Measurements from ENCODE around the gene ENTPD5.
"Not testable (repeated sequence)": the region's sequence is repeated elsewhere in the genome, so short reads cannot be mapped to it uniquely, and the experiment has no call there.

Gene ENTPD5

GRCh38 chr14:74029136-74029535 lies 10.0 kb upstream of the ENTPD5 start:
- H3K36me3 Mint-ChIP-seq (ENCODE audit: insufficient read depth) = no peaks in the 10 kb centered on the region
- DNase-seq (ENCODE audit: low spot score in 2 of 2) (no peak), ATAC-seq (replicated peaks; ENCODE audit: extremely low read depth, poor library complexity, severe bottlenecking) (no peak)
- no peaks in the 10 kb centered on the region for H3K4me1 Mint-ChIP-seq
- H3K9me3 Mint-ChIP-seq = no peaks in the 10 kb centered on the region
- no peak overlapping the region for H3K4me3 Mint-ChIP-seq
- H3K27me3 Mint-ChIP-seq = no peaks in the 10 kb centered on the region
- no peak overlapping the region for H3K27ac Mint-ChIP-seq (ENCODE audit: low read depth)

- no peaks in the 10 kb centered on the region for H3K27me3 Mint-ChIP-seq
- no peak overlapping the region for H3K4me3 Mint-ChIP-seq
- H3K27ac Mint-ChIP-seq (ENCODE audit: low read depth) = no peak overlapping the region
- H3K9me3 Mint-ChIP-seq = no peaks in the 10 kb centered on the region
- H3K4me1 Mint-ChIP-seq = peaks cover 11% of the 10 kb centered on the region
- H3K36me3 Mint-ChIP-seq (ENCODE audit: insufficient read depth) = peaks cover 11% of the 10 kb centered on the region
- DNase-seq (ENCODE audit: low spot score in 2 of 2) = no peak
- ATAC-seq (replicated peaks; ENCODE audit: extremely low read depth, poor library complexity, severe bottlenecking) = no peak
These were observed 3.3 kb upstream of the ENTPD5 start for GRCh38 chr14:74022346-74022745.

GRCh38 chr14:74019408-74020137 lies 485 bp upstream of the ENTPD5 start:
- Mint-ChIP-seq H3K36me3 (ENCODE audit: insufficient read depth) (peaks cover 11% of the 10 kb centered on the region), H3K9me3 (no peaks in the 10 kb centered on the region), H3K27ac (ENCODE audit: low read depth) (peak overlapping the region; percentile 96), H3K27me3 (no peaks in the 10 kb centered on the region), H3K4me3 (peak overlapping the region; percentile 85), H3K4me1 (peaks cover 11% of the 10 kb centered on the region)
- DNase-seq (ENCODE audit: low spot score in 2 of 2) (no peak), ATAC-seq (replicated peaks; ENCODE audit: extremely low read depth, poor library complexity, severe bottlenecking) (no peak)

GRCh38 chr14:74018174-74018585 lies 908 bp downstream of the ENTPD5 start:
- peaks cover 11% of the 10 kb centered on the region for H3K36me3 Mint-ChIP-seq (ENCODE audit: insufficient read depth)
- no peaks in the 10 kb centered on the region for H3K27me3 Mint-ChIP-seq
- no peaks in the 10 kb centered on the region for H3K9me3 Mint-ChIP-seq
- peaks cover 11% of the 10 kb centered on the region for H3K4me1 Mint-ChIP-seq
- peak; percentile 38 for ATAC-seq (replicated peaks; ENCODE audit: extremely low read depth, poor library complexity, severe bottlenecking)
- peak overlapping the region; percentile 96 for H3K27ac Mint-ChIP-seq (ENCODE audit: low read depth)
- no peak for DNase-seq (ENCODE audit: low spot score in 2 of 2)
- H3K4me3 Mint-ChIP-seq = peak overlapping the region; percentile 85

- Mint-ChIP-seq H3K27ac (ENCODE audit: low read depth) (no peak overlapping the region), H3K9me3 (no peaks in the 10 kb centered on the region), H3K27me3 (no peaks in the 10 kb centered on the region), H3K4me3 (no peak overlapping the region), H3K36me3 (ENCODE audit: insufficient read depth) (peaks cover 11% of the 10 kb centered on the region), H3K4me1 (peaks cover 11% of the 10 kb centered on the region)
- DNase-seq (ENCODE audit: low spot score in 2 of 2) = no peak
- ATAC-seq (replicated peaks; ENCODE audit: extremely low read depth, poor library complexity, severe bottlenecking) = no peak
These were observed 3.1 kb downstream of the ENTPD5 start for GRCh38 chr14:74015963-74016362.

- Mint-ChIP-seq H3K27ac (ENCODE audit: low read depth) (no peak overlapping the region), H3K4me1 (peaks cover 11% of the 10 kb centered on the region), H3K9me3 (no peaks in the 10 kb centered on the region), H3K36me3 (ENCODE audit: insufficient read depth) (peaks cover 12% of the 10 kb centered on the region), H3K27me3 (no peaks in the 10 kb centered on the region), H3K4me3 (no peak overlapping the region)
- DNase-seq (ENCODE audit: low spot score in 2 of 2) (no peak), ATAC-seq (replicated peaks; ENCODE audit: extremely low read depth, poor library complexity, severe bottlenecking) (no peak)
These were observed 3.9 kb downstream of the ENTPD5 start for GRCh38 chr14:74015176-74015575.

GRCh38 chr14:74014299-74014698 lies 4.8 kb downstream of the ENTPD5 start:
- Mint-ChIP-seq H3K4me1 (peaks cover 7% of the 10 kb centered on the region), H3K4me3 (no peak overlapping the region), H3K9me3 (no peaks in the 10 kb centered on the region), H3K36me3 (ENCODE audit: insufficient read depth) (peaks cover 16% of the 10 kb centered on the region), H3K27ac (ENCODE audit: low read depth) (no peak overlapping the region), H3K27me3 (no peaks in the 10 kb centered on the region)
- DNase-seq (ENCODE audit: low spot score in 2 of 2) = no peak
- ATAC-seq (replicated peaks; ENCODE audit: extremely low read depth, poor library complexity, severe bottlenecking) = no peak

- no peaks in the 10 kb centered on the region for H3K9me3 Mint-ChIP-seq
- ATAC-seq (replicated peaks; ENCODE audit: extremely low read depth, poor library complexity, severe bottlenecking) (no peak), DNase-seq (ENCODE audit: low spot score in 2 of 2) (no peak)
- H3K4me1 Mint-ChIP-seq = no peaks in the 10 kb centered on the region
- H3K4me3 Mint-ChIP-seq = no peak overlapping the region
- H3K27me3 Mint-ChIP-seq = no peaks in the 10 kb centered on the region
- H3K27ac Mint-ChIP-seq (ENCODE audit: low read depth) = no peak overlapping the region
- peaks cover 21% of the 10 kb centered on the region for H3K36me3 Mint-ChIP-seq (ENCODE audit: insufficient read depth)
These were observed 10.1 kb downstream of the ENTPD5 start for GRCh38 chr14:74008843-74009499.

- peaks cover 26% of the 10 kb centered on the region for H3K36me3 Mint-ChIP-seq (ENCODE audit: insufficient read depth)
- not testable (repeated sequence) for H3K27ac Mint-ChIP-seq (ENCODE audit: low read depth); DNase-seq (ENCODE audit: low spot score in 2 of 2)
These were observed 13.4 kb downstream of the ENTPD5 start for GRCh38 chr14:74005664-74006063.

GRCh38 chr14:73998726-73999125 lies 20.4 kb downstream of the ENTPD5 start:
- no peak for ATAC-seq (replicated peaks; ENCODE audit: extremely low read depth, poor library complexity, severe bottlenecking)

More at GRCh38 chr14:74005664-74006063, 13.4 kb downstream of the ENTPD5 start:
- ATAC-seq (replicated peaks; ENCODE audit: extremely low read depth, poor library complexity, severe bottlenecking); H3K9me3 Mint-ChIP-seq; H3K4me1 Mint-ChIP-seq; H3K27me3 Mint-ChIP-seq; H3K4me3 Mint-ChIP-seq: not testable (repeated sequence)

GRCh38 chr14:73997944-73998447 lies 21.1 kb downstream of the ENTPD5 start:
- peaks cover 5% of the 10 kb centered on the region for H3K36me3 Mint-ChIP-seq (ENCODE audit: insufficient read depth)
- no peaks in the 10 kb centered on the region for H3K27me3 Mint-ChIP-seq
- ATAC-seq (replicated peaks; ENCODE audit: extremely low read depth, poor library complexity, severe bottlenecking) (no peak), DNase-seq (ENCODE audit: low spot score in 2 of 2) (no peak)
- H3K27ac Mint-ChIP-seq (ENCODE audit: low read depth) = no peak overlapping the region
- no peak overlapping the region for H3K4me3 Mint-ChIP-seq
- H3K9me3 Mint-ChIP-seq = no peaks in the 10 kb centered on the region
- H3K4me1 Mint-ChIP-seq = no peaks in the 10 kb centered on the region

More at GRCh38 chr14:73998726-73999125, 20.4 kb downstream of the ENTPD5 start:
- Mint-ChIP-seq H3K27me3 (no peaks in the 10 kb centered on the region), H3K9me3 (no peaks in the 10 kb centered on the region), H3K36me3 (ENCODE audit: insufficient read depth) (peaks cover 11% of the 10 kb centered on the region), H3K27ac (ENCODE audit: low read depth) (no peak overlapping the region), H3K4me1 (no peaks in the 10 kb centered on the region), H3K4me3 (no peak overlapping the region)
- no peak for DNase-seq (ENCODE audit: low spot score in 2 of 2)

GRCh38 chr14:73997108-73997943 lies 21.8 kb downstream of the ENTPD5 start:
- Mint-ChIP-seq H3K9me3 (no peaks in the 10 kb centered on the region), H3K27ac (ENCODE audit: low read depth) (no peak overlapping the region), H3K4me1 (no peaks in the 10 kb centered on the region), H3K36me3 (ENCODE audit: insufficient read depth) (peaks cover 4% of the 10 kb centered on the region), H3K4me3 (no peak overlapping the region), H3K27me3 (no peaks in the 10 kb centered on the region)
- ATAC-seq (replicated peaks; ENCODE audit: extremely low read depth, poor library complexity, severe bottlenecking) = no peak
- DNase-seq (ENCODE audit: low spot score in 2 of 2) = no peak

Measured in central memory CD8-positive, alpha-beta T cell (primary cell).